B cell (primary cell): ENCODE measurements around the gene CREBBP. TPM values are rescaled to one million over a fixed set of nuclear protein-coding genes. Genes with fewer than 3 reads are reported as not detected.

ENCODE experiments used
- ATAC-seq: fragments of 200-7000 bp; cut with Tn5 transposase; one replicate; pipeline ENCODE4 v1.10.0; 2021; ENCODE audit warnings: low read depth, mild to moderate bottlenecking, moderate number of reproducible peaks, moderate library complexity
- CTCF ChIA-PET: fragments of 350-600 bp; sonication (Branson Sonifier 250); formaldehyde crosslinking; loops from one replicate; lab custom pipeline; 2021; ENCODE audit warnings: antibody characterized with exemption, inconsistent platforms; lab: Charles Lee
- POLR2A ChIA-PET: fragments of 350-600 bp; sonication (Branson Sonifier 250); formaldehyde crosslinking; loops from one replicate; lab custom pipeline; 2021; ENCODE audit warnings: antibody characterized with exemption; lab: Charles Lee
- DNase-seq: peaks from one replicate; pipeline ENCODE4 v3.0.0; 2013
- H2AFZ ChIP-seq: 2 replicates; pipeline ENCODE4 v1.6.1; 2012; ENCODE audit warnings: mild to moderate bottlenecking, low read depth, low read length; ENCODE audit not compliant: insufficient read depth, poor library complexity, severe bottlenecking
- H3K27ac ChIP-seq, 2 donors: 1 replicate in 1 of 2; 2 replicates in 1 of 2; pipeline ENCODE4 v1.5.1; 2012 to 2013; ENCODE audit warnings: low read length in 2 of 2, mild to moderate bottlenecking in 2 of 2, moderate library complexity in 1 of 2
- H3K27me3 ChIP-seq, 4 experiments: fragments of 200-600 bp in 1 of 4; sonication (generic) in 1 of 4; replicated peaks in 1 of 4; 1 replicate in 2 of 4; 2 replicates in 2 of 4; pipeline versions ENCODE4 v1.6.1 to v1.7.0; 2013 to 2016; ENCODE audit warnings: low read length in 3 of 4, mild to moderate bottlenecking in 2 of 4, mixed read lengths in 1 of 4, moderate library complexity in 1 of 4; ENCODE audit not compliant: insufficient read depth in 4 of 4, control insufficient read depth in 3 of 4; ENCODE audit errors: control extremely low read depth in 1 of 4
- H3K36me3 ChIP-seq, 2 experiments: replicated peaks in 1 of 2; 1 replicate in 1 of 2; 2 replicates in 1 of 2; pipeline versions ENCODE4 v1.6.1 to v1.7.1; 2013; ENCODE audit warnings: low read length in 1 of 2; ENCODE audit not compliant: insufficient read depth in 2 of 2, control insufficient read depth in 1 of 2; ENCODE audit errors: control extremely low read depth in 1 of 2, extremely low read depth in 1 of 2
- H3K4me1 ChIP-seq, 2 donors: fragments of 200-600 bp in 1 of 2; sonication (generic) in 1 of 2; 1 replicate in 1 of 2; 2 replicates in 1 of 2; pipeline versions ENCODE4 v1.5.1 to v1.6.1; 2013 to 2017; ENCODE audit warnings: low read length in 2 of 2; ENCODE audit not compliant: control insufficient read depth in 2 of 2, insufficient read depth in 2 of 2
- H3K4me2 ChIP-seq: replicated peaks from 2 replicates; pipeline ENCODE3; 2012; ENCODE audit warnings: mild to moderate bottlenecking, low read depth, low read length; ENCODE audit not compliant: poor library complexity, severe bottlenecking
- H3K4me3 ChIP-seq, 5 experiments: fragments of 200-600 bp in 1 of 5; sonication (generic) in 1 of 5; 1 replicate in 3 of 5; 2 replicates in 2 of 5; pipeline versions ENCODE4 v1.5.1 to v1.7.0; 2011 to 2016; ENCODE audit warnings: low read length in 4 of 5, mild to moderate bottlenecking in 4 of 5, low read depth in 2 of 5, control low read depth in 1 of 5, moderate library complexity in 1 of 5; ENCODE audit not compliant: insufficient read depth in 1 of 5; ENCODE audit errors: control extremely low read depth in 1 of 5, extremely low read depth in 1 of 5
- H3K79me2 ChIP-seq: fragments of 200-600 bp; sonication (generic); one replicate; pipeline ENCODE4 v1.6.0; 2016; ENCODE audit warnings: low read length; ENCODE audit not compliant: control insufficient read depth, insufficient read depth
- H3K9ac ChIP-seq: fragments of 200-600 bp; sonication (generic); 2 replicates; pipeline ENCODE4 v1.6.1; 2017; ENCODE audit warnings: mild to moderate bottlenecking, low read length, moderate library complexity
- H3K9me3 ChIP-seq, 3 donors: one replicate each; pipeline versions ENCODE4 v1.6.1 to v1.7.1; 2013; ENCODE audit warnings: low read length in 2 of 3; ENCODE audit not compliant: control insufficient read depth in 2 of 3, insufficient read depth in 1 of 3; ENCODE audit errors: control extremely low read depth in 1 of 3
- H4K20me1 ChIP-seq: 2 replicates; pipeline ENCODE4 v1.6.0; 2012; ENCODE audit warnings: mild to moderate bottlenecking, low read length; ENCODE audit not compliant: insufficient read depth, control insufficient read depth, poor library complexity, severe bottlenecking
- H3K27ac Mint-ChIP-seq: one replicate; pipeline ENCODE4 v1.8.0; 2021; ENCODE audit warnings: mixed read lengths
- H3K27me3 Mint-ChIP-seq: one replicate; pipeline ENCODE4 v1.8.0; 2021; ENCODE audit warnings: mixed read lengths
- H3K4me1 Mint-ChIP-seq: one replicate; pipeline ENCODE4 v1.8.0; 2021; ENCODE audit warnings: mixed read lengths
- H3K4me3 Mint-ChIP-seq: one replicate; pipeline ENCODE4 v1.8.0; 2021; ENCODE audit warnings: mixed read lengths
- H3K9me3 Mint-ChIP-seq: one replicate; pipeline ENCODE4 v1.8.0; 2022; ENCODE audit warnings: mixed read lengths; ENCODE audit not compliant: insufficient read depth
- EZH2 ChIP-seq: IDR thresholded peaks from 2 replicates; pipeline ENCODE4 v1.6.1; 2012; ENCODE audit warnings: borderline replicate concordance, low read depth, mild to moderate bottlenecking, moderate library complexity, low read length; ENCODE audit not compliant: insufficient read depth, poor library complexity, severe bottlenecking
- WGBS: methylation state at CpG from one replicate; pipeline ENCODE4 v1.1.5; 2013; ENCODE audit warnings: missing lambda C conversion rate; ENCODE audit not compliant: insufficient coverage; 5-methylcytosine and 5-hydroxymethylcytosine counted together
- intact Hi-C: fragments of 100-400 bp; cut with micrococcal nuclease; formaldehyde crosslinking; loops from one replicate; pipeline ENCODE4 v1.10.0; 2022
- polyA plus RNA-seq: library from polyadenylated mRNA; depleted of rRNA; stranded (reverse); fragments of >200 nt; gene quantifications from 2 replicates; pipeline ENCODE4 v1.2.3, GENCODE V29; 2012
- total RNA-seq, 2 donors: library from RNA; stranded (reverse); fragments of 120-200 nt in 1 of 2; gene quantifications; 1 replicate in 1 of 2; 2 replicates in 1 of 2; pipeline versions ENCODE4 v1.2.3 to v1.2.4, GENCODE V29; 2013 to 2022
- TF ChIP-seq, protein P1 (sequence below): fragments of 200-600 bp; IDR thresholded peaks from one replicate; pipeline ENCODE4 v1.8.0; 2022; ENCODE audit warnings: antibody characterized with exemption, mild to moderate bottlenecking

CREBBP gene
- total and polyA plus RNA-seq, 2 donors (not counting 1 experiment from before 2014, with no cell fraction given), result 27.6 to 206 TPM

DNA sequence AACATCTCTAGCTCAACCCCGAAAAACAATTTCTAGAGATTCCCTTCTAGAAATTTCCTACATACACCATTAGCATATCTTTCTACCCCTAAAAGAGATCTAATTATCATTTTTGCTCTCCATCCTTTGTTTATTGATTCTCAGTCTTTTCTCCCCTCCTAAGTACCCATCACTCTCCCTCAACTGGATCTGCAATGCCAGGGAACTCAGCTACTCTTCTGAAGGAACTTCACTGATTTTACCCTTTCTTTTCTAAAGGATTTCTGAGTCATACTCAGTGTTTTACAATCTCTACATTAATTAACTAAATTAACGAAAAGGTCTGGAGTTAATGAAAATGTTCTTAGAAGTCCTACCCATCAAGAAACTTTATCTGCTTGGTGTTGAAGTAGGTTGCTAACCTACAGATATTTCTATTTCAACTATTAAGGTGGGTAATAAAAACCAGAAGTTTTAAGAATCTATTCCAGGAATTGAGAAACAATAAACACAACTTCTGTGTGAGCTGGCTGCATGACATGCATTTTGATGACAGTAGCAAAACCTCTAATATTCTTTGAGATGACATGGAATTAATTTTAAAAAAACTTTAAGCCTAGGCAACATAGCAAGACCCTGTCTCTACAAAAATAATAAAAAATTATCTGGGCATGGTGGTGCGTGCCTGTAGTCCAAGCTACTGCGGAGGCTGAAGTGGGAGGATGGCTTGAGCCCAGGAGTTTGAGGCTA, 13.6 kb downstream of the CREBBP start:
- ATAC-seq (no peak), DNase-seq (no peak)
- Histone ChIP-seq H3K4me1 (peaks cover 56 to 76% of the 10 kb centered on the region in 2 donors), H3K4me3 (no peak overlapping the region), H3K9ac (no peak overlapping the region), H3K9me3 (no peaks in the 10 kb centered on the region), H3K4me2 (no peak overlapping the region), H3K27me3 (no peaks in the 10 kb centered on the region), H4K20me1 (peaks cover 99% of the 10 kb centered on the region), H3K79me2 (peaks cover 100% of the 10 kb centered on the region), H3K36me3 (peaks cover 0 to 4% of the 10 kb centered on the region in 2 experiments), H3K27ac (peak overlapping the region in 1 of 2 donors; percentile 26), H2AFZ (no peak overlapping the region)
- Mint-ChIP-seq H3K27me3 (no peaks in the 10 kb centered on the region), H3K27ac (no peak overlapping the region), H3K4me1 (peaks cover 82% of the 10 kb centered on the region), H3K4me3 (peak overlapping the region; percentile 4), H3K9me3 (no peaks in the 10 kb centered on the region)
- ChIA-PET POLR2A (interaction anchor here (0.6 kb wide), 1 partner anchor 378 kb away, joined by 4 read pairs; no protein-coding TSS in a partner anchor), CTCF (no interaction called here)
- WGBS, result 100% methylated on average over 1 of the region's 4 CpGs
- TF ChIP-seq, protein P1, sequence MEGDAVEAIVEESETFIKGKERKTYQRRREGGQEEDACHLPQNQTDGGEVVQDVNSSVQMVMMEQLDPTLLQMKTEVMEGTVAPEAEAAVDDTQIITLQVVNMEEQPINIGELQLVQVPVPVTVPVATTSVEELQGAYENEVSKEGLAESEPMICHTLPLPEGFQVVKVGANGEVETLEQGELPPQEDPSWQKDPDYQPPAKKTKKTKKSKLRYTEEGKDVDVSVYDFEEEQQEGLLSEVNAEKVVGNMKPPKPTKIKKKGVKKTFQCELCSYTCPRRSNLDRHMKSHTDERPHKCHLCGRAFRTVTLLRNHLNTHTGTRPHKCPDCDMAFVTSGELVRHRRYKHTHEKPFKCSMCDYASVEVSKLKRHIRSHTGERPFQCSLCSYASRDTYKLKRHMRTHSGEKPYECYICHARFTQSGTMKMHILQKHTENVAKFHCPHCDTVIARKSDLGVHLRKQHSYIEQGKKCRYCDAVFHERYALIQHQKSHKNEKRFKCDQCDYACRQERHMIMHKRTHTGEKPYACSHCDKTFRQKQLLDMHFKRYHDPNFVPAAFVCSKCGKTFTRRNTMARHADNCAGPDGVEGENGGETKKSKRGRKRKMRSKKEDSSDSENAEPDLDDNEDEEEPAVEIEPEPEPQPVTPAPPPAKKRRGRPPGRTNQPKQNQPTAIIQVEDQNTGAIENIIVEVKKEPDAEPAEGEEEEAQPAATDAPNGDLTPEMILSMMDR, result no peak
- no peak for TF ChIP-seq EZH2
- intact Hi-C loops, result no loop called here

DNA sequence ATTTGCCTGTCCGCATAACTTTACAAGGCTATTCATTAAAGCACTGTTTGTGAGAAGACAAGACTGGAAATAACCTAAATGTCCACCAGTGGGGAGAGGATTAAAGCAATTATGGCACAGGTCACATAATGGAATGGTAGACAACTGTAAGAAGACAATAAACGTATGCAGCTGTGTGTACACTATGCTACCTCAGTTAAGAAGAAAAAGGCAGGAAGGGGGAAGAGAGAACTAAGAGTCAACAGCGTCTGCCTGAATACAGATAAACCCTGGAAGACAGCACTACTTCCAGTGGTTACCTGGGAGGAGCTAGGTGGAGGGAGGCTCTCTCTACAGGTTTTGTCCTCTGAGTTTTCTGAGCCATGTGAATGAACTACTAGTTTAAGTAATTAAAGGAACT, 15.3 kb downstream of the CREBBP start:
- Histone ChIP-seq H3K4me1 (peaks cover 65 to 79% of the 10 kb centered on the region in 2 donors), H3K36me3 (peaks cover 0 to 4% of the 10 kb centered on the region in 2 experiments), H2AFZ (no peak overlapping the region), H3K79me2 (peaks cover 100% of the 10 kb centered on the region), H3K4me2 (peak overlapping the region; percentile 27), H3K4me3 (no peak overlapping the region), H4K20me1 (peaks cover 99% of the 10 kb centered on the region), H3K27me3 (no peaks in the 10 kb centered on the region), H3K9me3 (no peaks in the 10 kb centered on the region), H3K9ac (no peak overlapping the region), H3K27ac (no peak overlapping the region)
- no peak overlapping the region for H3K27ac Mint-ChIP-seq
- CTCF ChIA-PET, result no interaction called here
- H3K4me1 Mint-ChIP-seq, result peaks cover 79% of the 10 kb centered on the region
- intact Hi-C loops, result no loop called here
- no peaks in the 10 kb centered on the region for H3K9me3 Mint-ChIP-seq
- WGBS, result 83% methylated on average over 2 of the region's 3 CpGs
- ATAC-seq (no peak), DNase-seq (no peak)
- peak overlapping the region; percentile 20 for H3K4me3 Mint-ChIP-seq
- POLR2A ChIA-PET, result no interaction called here
- H3K27me3 Mint-ChIP-seq, result no peaks in the 10 kb centered on the region
- TF ChIP-seq, protein P1, result no peak
- no peak for TF ChIP-seq EZH2
